GM18868 (cell line): Measurements from ENCODE around the gene CD164.
"Not testable (repeated sequence)": the region's sequence is repeated elsewhere in the genome, so short reads cannot be mapped to it uniquely, and the experiment has no call there.

Experiments
- ATAC-seq: cut with Tn5 transposase; IDR thresholded peaks from one replicate; pipeline ENCODE4 v1.9.1; 2021; ENCODE audit warnings: mild to moderate bottlenecking, moderate library complexity; ENCODE audit not compliant: unreplicated experiment

The CD164 gene

GRCh38 chr6:109377717-109378116 lies 4.5 kb downstream of the CD164 start:
- ATAC-seq: no peak

- no peak for ATAC-seq
These were observed 7.9 kb downstream of the CD164 start for GRCh38 chr6:109374326-109374892.

- ATAC-seq: peak; percentile 98
These were observed 8.5 kb downstream of the CD164 start for GRCh38 chr6:109373762-109374161.

- peak; percentile 9 for ATAC-seq
These were observed 8.9 kb downstream of the CD164 start for GRCh38 chr6:109373331-109373730.

GRCh38 chr6:109372130-109372529 lies 10.1 kb downstream of the CD164 start:
- no peak for ATAC-seq

- no peak for ATAC-seq
These were observed 11.5 kb downstream of the CD164 start for GRCh38 chr6:109370792-109371191.

GRCh38 chr6:109370336-109370735 lies 11.9 kb downstream of the CD164 start:
- ATAC-seq: no peak

GRCh38 chr6:109369728-109370127 lies 12.5 kb downstream of the CD164 start:
- no peak for ATAC-seq

GRCh38 chr6:109364382-109365078 lies 17.7 kb downstream of the CD164 start:
- ATAC-seq: not testable (repeated sequence)

GRCh38 chr6:109363753-109364152 lies 18.5 kb downstream of the CD164 start:
- ATAC-seq: no peak

GRCh38 chr6:109362102-109362884 lies 20.0 kb downstream of the CD164 start:
- ATAC-seq: no peak

- no peak for ATAC-seq
These were observed 21.5 kb downstream of the CD164 start for GRCh38 chr6:109360791-109361190.

GRCh38 chr6:109360281-109360680 lies 22.0 kb downstream of the CD164 start:
- no peak for ATAC-seq

- ATAC-seq: no peak
These were observed 23.0 kb downstream of the CD164 start for GRCh38 chr6:109359248-109359647.

- ATAC-seq: no peak
These were observed 24.1 kb downstream of the CD164 start for GRCh38 chr6:109358204-109358603.

GRCh38 chr6:109356237-109356636 lies 26.0 kb downstream of the CD164 start:
- no peak for ATAC-seq

GRCh38 chr6:109351231-109352130 lies 30.8 kb downstream of the CD164 start:
- ATAC-seq: no peak

- no peak for ATAC-seq
These were observed 32.8 kb downstream of the CD164 start for GRCh38 chr6:109349419-109349987.

- ATAC-seq: no peak
These were observed 34.0 kb downstream of the CD164 start for GRCh38 chr6:109348226-109348625.

GRCh38 chr6:109347779-109348178 lies 34.5 kb downstream of the CD164 start:
- no peak for ATAC-seq

GRCh38 chr6:109345986-109346385 lies 36.3 kb downstream of the CD164 start:
- ATAC-seq: no peak
